ENCODE data around the gene WASF2.
A peak's percentile ranks its signal among the peaks of the same experiment; 100 is the strongest.
"Not testable (repeated sequence)": the region's sequence is repeated elsewhere in the genome, so short reads cannot be mapped to it uniquely, and the experiment has no call there.

Gene WASF2

GRCh38 chr1:27489973-27490741 is at the start of gene WASF2:
TSS of gene WASF2 (minus strand) at chr1:27490167. CDS start at chr1:27428890, 61,277 bp downstream.
- H3K9me3 ChIP-seq (ENCODE audit: control insufficient read depth in 2 of 2, low read length in 2 of 2), result no peaks in the 10 kb centered on the region
- H3K36me3 ChIP-seq (ENCODE audit: control insufficient read depth in 2 of 2, insufficient read depth in 2 of 2, low read length in 2 of 2), result no peaks in the 10 kb centered on the region
- H3K27ac ChIP-seq (ENCODE audit: low read length), result peak within 1 kb of the TSS; percentile 94
- H3K4me3 ChIP-seq (ENCODE audit: low read length in 2 of 2), result peak within 1 kb of the TSS; percentile 89 to 99
- peaks cover 32% of the 10 kb centered on the region for H3K4me1 ChIP-seq (ENCODE audit: control insufficient read depth, insufficient read depth, low read length)
- H3K27me3 ChIP-seq (ENCODE audit: control insufficient read depth in 1 of 2, insufficient read depth in 2 of 2, low read length in 2 of 2), result no peaks in the 10 kb centered on the region
- peak within 1 kb of the TSS; percentile 99 for H3K9ac ChIP-seq (ENCODE audit: low read length in 2 of 2)

GRCh38 chr1:27538793-27539192 is 48.8 kb upstream of the WASF2 start:
- Histone ChIP-seq H3K36me3 (ENCODE audit: control insufficient read depth in 2 of 2, insufficient read depth in 2 of 2, low read length in 2 of 2) (peaks cover 6 to 10% of the 10 kb centered on the region in 2 donors), H3K4me3 (ENCODE audit: low read length in 2 of 2) (no peak overlapping the region), H3K27me3 (ENCODE audit: control insufficient read depth in 1 of 2, insufficient read depth in 2 of 2, low read length in 2 of 2) (no peaks in the 10 kb centered on the region), H3K9me3 (ENCODE audit: control insufficient read depth in 2 of 2, low read length in 2 of 2) (no peaks in the 10 kb centered on the region), H3K4me1 (ENCODE audit: control insufficient read depth, insufficient read depth, low read length) (peaks cover 74% of the 10 kb centered on the region), H3K9ac (ENCODE audit: low read length in 2 of 2) (no peak overlapping the region), H3K27ac (ENCODE audit: low read length) (peak overlapping the region; percentile 64)

- not testable (repeated sequence) for H3K9ac ChIP-seq (ENCODE audit: low read length in 2 of 2); H3K27me3 ChIP-seq (ENCODE audit: control insufficient read depth in 1 of 2, insufficient read depth in 2 of 2, low read length in 2 of 2); H3K4me3 ChIP-seq (ENCODE audit: low read length in 2 of 2); H3K9me3 ChIP-seq (ENCODE audit: control insufficient read depth in 2 of 2, low read length in 2 of 2)
- peaks cover 9 to 15% of the 10 kb centered on the region in 2 donors for H3K36me3 ChIP-seq (ENCODE audit: control insufficient read depth in 2 of 2, insufficient read depth in 2 of 2, low read length in 2 of 2)
- H3K27ac ChIP-seq (ENCODE audit: low read length), result peak overlapping the region; percentile 64
- peaks cover 69% of the 10 kb centered on the region for H3K4me1 ChIP-seq (ENCODE audit: control insufficient read depth, insufficient read depth, low read length)
These were observed 48.3 kb upstream of the WASF2 start for GRCh38 chr1:27538305-27538676.

GRCh38 chr1:27536767-27537166 is 46.8 kb upstream of the WASF2 start:
- Histone ChIP-seq H3K9ac (ENCODE audit: low read length in 2 of 2) (peak overlapping the region; percentile 26 to 47), H3K4me1 (ENCODE audit: control insufficient read depth, insufficient read depth, low read length) (peaks cover 56% of the 10 kb centered on the region), H3K36me3 (ENCODE audit: control insufficient read depth in 2 of 2, insufficient read depth in 2 of 2, low read length in 2 of 2) (peaks cover 12 to 18% of the 10 kb centered on the region in 2 donors), H3K4me3 (ENCODE audit: low read length in 2 of 2) (peak overlapping the region; percentile 42 to 58), H3K9me3 (ENCODE audit: control insufficient read depth in 2 of 2, low read length in 2 of 2) (no peaks in the 10 kb centered on the region), H3K27ac (ENCODE audit: low read length) (peak overlapping the region; percentile 76), H3K27me3 (ENCODE audit: control insufficient read depth in 1 of 2, insufficient read depth in 2 of 2, low read length in 2 of 2) (no peaks in the 10 kb centered on the region)

- Histone ChIP-seq H3K27ac (ENCODE audit: low read length) (peak overlapping the region; percentile 76), H3K36me3 (ENCODE audit: control insufficient read depth in 2 of 2, insufficient read depth in 2 of 2, low read length in 2 of 2) (peaks cover 12 to 18% of the 10 kb centered on the region in 2 donors), H3K4me3 (ENCODE audit: low read length in 2 of 2) (peak overlapping the region; percentile 40 to 58), H3K27me3 (ENCODE audit: control insufficient read depth in 1 of 2, insufficient read depth in 2 of 2, low read length in 2 of 2) (no peaks in the 10 kb centered on the region), H3K9ac (ENCODE audit: low read length in 2 of 2) (peak overlapping the region; percentile 4 to 55), H3K4me1 (ENCODE audit: control insufficient read depth, insufficient read depth, low read length) (peaks cover 54% of the 10 kb centered on the region), H3K9me3 (ENCODE audit: control insufficient read depth in 2 of 2, low read length in 2 of 2) (no peaks in the 10 kb centered on the region)
These were observed 46.2 kb upstream of the WASF2 start for GRCh38 chr1:27536010-27536757.

- Histone ChIP-seq H3K9ac (ENCODE audit: low read length in 2 of 2) (peak overlapping the region in 1 of 2 donors; percentile 55), H3K27ac (ENCODE audit: low read length) (peak overlapping the region; percentile 76), H3K4me3 (ENCODE audit: low read length in 2 of 2) (peak overlapping the region in 1 of 2 donors; percentile 40), H3K36me3 (ENCODE audit: control insufficient read depth in 2 of 2, insufficient read depth in 2 of 2, low read length in 2 of 2) (peaks cover 12 to 16% of the 10 kb centered on the region in 2 donors), H3K27me3 (ENCODE audit: control insufficient read depth in 1 of 2, insufficient read depth in 2 of 2, low read length in 2 of 2) (no peaks in the 10 kb centered on the region), H3K9me3 (ENCODE audit: control insufficient read depth in 2 of 2, low read length in 2 of 2) (no peaks in the 10 kb centered on the region), H3K4me1 (ENCODE audit: control insufficient read depth, insufficient read depth, low read length) (peaks cover 48% of the 10 kb centered on the region)
These were observed 45.4 kb upstream of the WASF2 start for GRCh38 chr1:27535386-27535785.

- peaks cover 52% of the 10 kb centered on the region for H3K4me1 ChIP-seq (ENCODE audit: control insufficient read depth, insufficient read depth, low read length)
- H3K9ac ChIP-seq (ENCODE audit: low read length in 2 of 2), result no peak overlapping the region
- peak overlapping the region; percentile 37 for H3K27ac ChIP-seq (ENCODE audit: low read length)
These were observed 42.2 kb upstream of the WASF2 start for GRCh38 chr1:27531959-27532685.

GRCh38 chr1:27530192-27530591 is 40.2 kb upstream of the WASF2 start:
- Histone ChIP-seq H3K27me3 (ENCODE audit: control insufficient read depth in 1 of 2, insufficient read depth in 2 of 2, low read length in 2 of 2) (no peaks in the 10 kb centered on the region), H3K9me3 (ENCODE audit: control insufficient read depth in 2 of 2, low read length in 2 of 2) (no peaks in the 10 kb centered on the region), H3K4me3 (ENCODE audit: low read length in 2 of 2) (no peak overlapping the region), H3K36me3 (ENCODE audit: control insufficient read depth in 2 of 2, insufficient read depth in 2 of 2, low read length in 2 of 2) (peaks cover 12 to 14% of the 10 kb centered on the region in 2 donors), H3K27ac (ENCODE audit: low read length) (peak overlapping the region; percentile 94), H3K9ac (ENCODE audit: low read length in 2 of 2) (no peak overlapping the region), H3K4me1 (ENCODE audit: control insufficient read depth, insufficient read depth, low read length) (peaks cover 52% of the 10 kb centered on the region)

More at GRCh38 chr1:27531959-27532685, 42.2 kb upstream of the WASF2 start:
- no peak overlapping the region for H3K4me3 ChIP-seq (ENCODE audit: low read length in 2 of 2)
- peaks cover 12 to 14% of the 10 kb centered on the region in 2 donors for H3K36me3 ChIP-seq (ENCODE audit: control insufficient read depth in 2 of 2, insufficient read depth in 2 of 2, low read length in 2 of 2)
- no peaks in the 10 kb centered on the region for H3K9me3 ChIP-seq (ENCODE audit: control insufficient read depth in 2 of 2, low read length in 2 of 2)
- no peaks in the 10 kb centered on the region for H3K27me3 ChIP-seq (ENCODE audit: control insufficient read depth in 1 of 2, insufficient read depth in 2 of 2, low read length in 2 of 2)

GRCh38 chr1:27529704-27530018 is 39.7 kb upstream of the WASF2 start:
- Histone ChIP-seq H3K4me1 (ENCODE audit: control insufficient read depth, insufficient read depth, low read length) (peaks cover 54% of the 10 kb centered on the region), H3K36me3 (ENCODE audit: control insufficient read depth in 2 of 2, insufficient read depth in 2 of 2, low read length in 2 of 2) (peaks cover 12 to 14% of the 10 kb centered on the region in 2 donors), H3K27ac (ENCODE audit: low read length) (peak overlapping the region; percentile 94), H3K27me3 (ENCODE audit: control insufficient read depth in 1 of 2, insufficient read depth in 2 of 2, low read length in 2 of 2) (no peaks in the 10 kb centered on the region), H3K9me3 (ENCODE audit: control insufficient read depth in 2 of 2, low read length in 2 of 2) (no peaks in the 10 kb centered on the region), H3K9ac (ENCODE audit: low read length in 2 of 2) (peak overlapping the region; percentile 40 to 79), H3K4me3 (ENCODE audit: low read length in 2 of 2) (no peak overlapping the region)

- H3K36me3 ChIP-seq (ENCODE audit: control insufficient read depth in 2 of 2, insufficient read depth in 2 of 2, low read length in 2 of 2), result peaks cover 12 to 14% of the 10 kb centered on the region in 2 donors
- peak overlapping the region; percentile 75 to 82 for H3K4me3 ChIP-seq (ENCODE audit: low read length in 2 of 2)
- H3K9me3 ChIP-seq (ENCODE audit: control insufficient read depth in 2 of 2, low read length in 2 of 2), result no peaks in the 10 kb centered on the region
- peak overlapping the region; percentile 94 for H3K27ac ChIP-seq (ENCODE audit: low read length)
- H3K4me1 ChIP-seq (ENCODE audit: control insufficient read depth, insufficient read depth, low read length), result peaks cover 60% of the 10 kb centered on the region
- no peaks in the 10 kb centered on the region for H3K27me3 ChIP-seq (ENCODE audit: control insufficient read depth in 1 of 2, insufficient read depth in 2 of 2, low read length in 2 of 2)
- H3K9ac ChIP-seq (ENCODE audit: low read length in 2 of 2), result peak overlapping the region; percentile 41 to 79
These were observed 39.1 kb upstream of the WASF2 start for GRCh38 chr1:27528818-27529703.
